Measurements from ENCODE around the gene MYO5B. TPM values are rescaled to one million over a fixed set of nuclear protein-coding genes. Genes with fewer than 3 reads are reported as not detected.

Gene MYO5B
- total RNA-seq, 4 donors from 2014 or later, result 1.2 to 2.2 (median 1.3) TPM

DNA sequence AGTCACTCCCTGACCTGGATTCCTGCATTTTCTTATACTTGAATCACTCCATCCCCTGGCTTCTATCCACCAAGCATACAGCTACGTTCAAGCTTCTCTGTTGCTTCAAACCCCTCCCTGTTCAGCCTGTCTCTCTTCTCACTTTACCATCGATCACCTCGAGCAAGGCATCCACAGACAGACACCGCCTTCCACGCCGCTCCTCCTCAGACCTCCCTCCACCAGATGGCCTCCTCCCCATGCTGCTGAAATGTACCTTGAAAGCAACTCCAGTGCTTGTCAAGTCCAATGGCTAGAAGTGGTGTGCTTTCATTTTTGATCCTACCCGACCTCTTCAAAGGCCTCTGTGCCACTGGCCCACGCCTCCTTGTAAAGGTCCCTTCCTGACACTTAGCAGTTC, 250.3 kb downstream of the MYO5B start:
- TF ChIP-seq, protein P1, sequence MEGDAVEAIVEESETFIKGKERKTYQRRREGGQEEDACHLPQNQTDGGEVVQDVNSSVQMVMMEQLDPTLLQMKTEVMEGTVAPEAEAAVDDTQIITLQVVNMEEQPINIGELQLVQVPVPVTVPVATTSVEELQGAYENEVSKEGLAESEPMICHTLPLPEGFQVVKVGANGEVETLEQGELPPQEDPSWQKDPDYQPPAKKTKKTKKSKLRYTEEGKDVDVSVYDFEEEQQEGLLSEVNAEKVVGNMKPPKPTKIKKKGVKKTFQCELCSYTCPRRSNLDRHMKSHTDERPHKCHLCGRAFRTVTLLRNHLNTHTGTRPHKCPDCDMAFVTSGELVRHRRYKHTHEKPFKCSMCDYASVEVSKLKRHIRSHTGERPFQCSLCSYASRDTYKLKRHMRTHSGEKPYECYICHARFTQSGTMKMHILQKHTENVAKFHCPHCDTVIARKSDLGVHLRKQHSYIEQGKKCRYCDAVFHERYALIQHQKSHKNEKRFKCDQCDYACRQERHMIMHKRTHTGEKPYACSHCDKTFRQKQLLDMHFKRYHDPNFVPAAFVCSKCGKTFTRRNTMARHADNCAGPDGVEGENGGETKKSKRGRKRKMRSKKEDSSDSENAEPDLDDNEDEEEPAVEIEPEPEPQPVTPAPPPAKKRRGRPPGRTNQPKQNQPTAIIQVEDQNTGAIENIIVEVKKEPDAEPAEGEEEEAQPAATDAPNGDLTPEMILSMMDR (IDR thresholded peaks at IDR 0.05; ENCODE audit: low read depth), result no peak

DNA sequence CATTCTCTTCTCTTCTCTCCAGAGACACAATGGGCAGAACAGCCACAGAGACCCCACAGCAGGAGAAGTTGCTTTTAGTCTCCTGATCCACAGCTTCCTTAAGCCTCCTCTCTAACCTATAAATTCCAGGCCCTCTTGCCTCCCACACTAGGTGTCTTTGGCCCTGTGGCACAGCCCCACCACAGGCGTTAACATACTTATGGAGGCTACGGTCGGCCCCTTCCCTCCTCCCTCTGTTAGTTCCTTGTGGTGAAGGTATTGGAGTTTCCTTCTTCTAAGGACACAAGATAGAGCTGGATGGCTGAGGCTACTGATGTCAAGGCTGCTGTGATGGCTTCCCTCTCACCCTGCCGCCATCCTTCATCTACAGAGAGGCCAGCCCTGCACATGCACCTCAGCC, 258.1 kb downstream of the MYO5B start:
- TF ChIP-seq, protein P1 (IDR thresholded peaks at IDR 0.05; ENCODE audit: low read depth), result no peak

DNA sequence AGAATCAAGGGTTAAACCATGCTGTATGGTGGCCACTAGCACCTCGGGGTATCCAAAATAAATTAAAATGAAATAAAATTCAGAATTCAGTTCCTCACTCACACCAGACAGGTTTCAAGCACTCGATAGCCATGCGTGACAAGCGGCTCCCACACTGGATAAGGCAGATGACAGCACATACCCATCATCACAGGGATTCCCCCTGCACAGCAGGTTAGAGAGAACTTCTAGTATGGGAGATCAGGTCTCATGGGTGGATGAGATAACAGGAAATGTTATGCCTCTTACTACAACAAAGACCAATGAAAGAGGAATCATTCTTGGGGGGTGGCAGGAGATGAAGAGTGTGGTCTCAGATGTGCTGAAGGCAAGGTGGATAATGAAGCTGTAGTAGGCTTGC, 259.7 kb downstream of the MYO5B start:
- TF ChIP-seq, protein P1 (IDR thresholded peaks at IDR 0.05; ENCODE audit: low read depth), result no peak

DNA sequence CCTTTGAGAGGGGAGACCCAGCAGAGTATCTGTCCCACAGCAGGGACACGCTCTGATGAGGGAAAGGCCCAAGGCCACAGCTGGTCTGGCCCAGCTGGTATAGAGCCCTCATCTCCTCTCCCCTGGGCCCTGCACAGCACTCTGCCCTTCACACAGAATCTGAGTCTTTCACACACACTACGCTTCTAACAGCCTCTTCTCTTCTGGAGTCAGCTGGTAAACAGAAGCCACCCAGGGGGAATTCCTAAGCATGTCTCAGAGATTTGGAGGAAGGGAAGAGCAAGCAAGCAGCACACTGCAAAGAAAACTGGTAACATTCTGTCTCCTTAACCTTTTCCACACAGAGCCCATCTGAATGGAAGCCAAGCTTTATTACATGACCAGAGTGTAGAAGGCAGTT, 260.5 kb downstream of the MYO5B start:
- TF ChIP-seq, protein P1 (IDR thresholded peaks at IDR 0.05; ENCODE audit: low read depth), result no peak

DNA sequence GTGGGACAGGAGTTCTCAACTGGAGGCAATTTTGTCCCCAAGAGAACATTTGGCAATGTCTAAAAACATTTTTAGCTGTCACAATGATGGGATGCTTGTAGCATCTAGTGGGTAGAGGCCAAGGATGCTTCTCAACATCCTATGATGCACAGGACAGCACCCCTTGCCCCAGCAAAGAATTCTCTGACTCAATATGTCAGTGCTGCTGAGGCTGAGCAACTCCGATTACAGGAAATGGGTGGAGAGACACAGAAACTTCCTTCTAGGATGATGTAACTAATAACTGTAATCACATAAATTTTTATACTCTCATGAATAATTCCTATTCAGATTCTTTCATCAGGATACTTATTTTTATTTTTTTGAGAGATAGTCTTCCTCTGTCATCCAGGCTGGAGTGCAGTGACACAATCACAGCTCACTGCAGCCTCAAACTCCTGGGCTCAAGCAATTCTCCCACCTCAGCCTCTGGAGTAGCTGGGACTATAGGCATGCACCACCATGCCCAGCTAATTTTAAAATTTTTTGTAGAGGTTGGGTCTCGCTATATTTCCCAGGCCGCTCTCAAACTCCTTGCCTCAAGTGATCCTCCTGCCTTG, 261.3 kb downstream of the MYO5B start:
- TF ChIP-seq, protein P1 (IDR thresholded peaks at IDR 0.05; ENCODE audit: low read depth), result no peak

DNA sequence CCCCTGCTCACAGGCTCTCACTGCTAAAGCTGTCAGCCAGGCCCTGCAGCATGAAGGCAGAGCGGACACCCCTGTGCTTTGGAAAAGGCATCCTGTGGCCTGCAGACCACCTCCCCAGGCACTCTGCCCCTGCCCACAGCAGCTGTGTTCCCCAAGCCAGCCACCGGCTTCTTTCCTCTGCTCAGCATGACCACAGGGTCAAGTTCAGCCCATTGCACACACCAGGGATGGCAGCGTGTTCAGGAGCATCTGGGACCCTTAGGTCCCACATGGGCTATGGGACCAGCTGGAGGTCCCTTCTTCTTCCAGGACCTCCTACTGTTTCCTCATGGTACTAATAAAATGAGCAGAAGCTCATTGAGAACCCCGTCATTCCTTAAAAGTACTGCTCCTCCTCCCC, 263.2 kb downstream of the MYO5B start:
- TF ChIP-seq, protein P1 (IDR thresholded peaks at IDR 0.05; ENCODE audit: low read depth), result no peak

DNA sequence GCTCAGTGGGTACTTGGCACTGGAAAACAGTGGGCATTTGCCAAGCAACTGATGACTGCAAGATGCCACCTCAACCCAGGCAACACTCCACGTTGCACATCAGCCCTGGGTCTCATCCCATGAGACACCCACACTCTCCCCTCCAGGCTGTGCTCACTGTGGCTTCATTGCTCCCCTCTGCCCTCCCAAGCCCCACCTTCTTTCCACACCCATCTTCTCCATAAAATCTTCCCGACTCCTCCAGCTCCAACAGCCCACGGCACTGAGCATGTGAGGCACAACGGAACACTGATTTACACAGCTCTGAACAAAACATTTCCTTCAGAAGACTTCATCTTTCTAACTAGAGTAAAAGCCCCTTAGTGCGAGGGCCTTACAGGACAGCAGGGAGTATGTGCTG, 263.8 kb downstream of the MYO5B start:
- TF ChIP-seq, protein P1 (IDR thresholded peaks at IDR 0.05; ENCODE audit: low read depth), result no peak

Data from subcutaneous adipose tissue (tissue), 4 donors.